GM18907 (cell line): ENCODE data around the gene STK4.
"Not testable (repeated sequence)": the region's sequence is repeated elsewhere in the genome, so short reads cannot be mapped to it uniquely, and the experiment has no call there.

Source experiments
- ATAC-seq: cut with Tn5 transposase; IDR thresholded peaks from one replicate; pipeline ENCODE4 v1.9.1; 2021; ENCODE audit warnings: mild to moderate bottlenecking, moderate library complexity; ENCODE audit not compliant: unreplicated experiment

Gene STK4

GRCh38 chr20:45051204-45052060 lies 85.1 kb downstream of the STK4 start:
- no peak for ATAC-seq

GRCh38 chr20:45052698-45053429 lies 86.6 kb downstream of the STK4 start:
- no peak for ATAC-seq

GRCh38 chr20:45053430-45054351 lies 87.4 kb downstream of the STK4 start:
- no peak for ATAC-seq

GRCh38 chr20:45055056-45055455 lies 88.7 kb downstream of the STK4 start:
- no peak for ATAC-seq

GRCh38 chr20:45056473-45057173 lies 90.3 kb downstream of the STK4 start:
- ATAC-seq = no peak

- no peak for ATAC-seq
Measured at GRCh38 chr20:45058168-45058850, 92.0 kb downstream of the STK4 start.

GRCh38 chr20:45059022-45059728 lies 92.9 kb downstream of the STK4 start:
- ATAC-seq = no peak

- no peak for ATAC-seq
Measured at GRCh38 chr20:45060294-45060693, 94.0 kb downstream of the STK4 start.

- no peak for ATAC-seq
Measured at GRCh38 chr20:45061244-45061643, 94.9 kb downstream of the STK4 start.

GRCh38 chr20:45063107-45063506 lies 96.8 kb downstream of the STK4 start:
- ATAC-seq = not testable (repeated sequence)

GRCh38 chr20:45064812-45065211 lies 98.5 kb downstream of the STK4 start:
- no peak for ATAC-seq

- ATAC-seq = no peak
Measured at GRCh38 chr20:45066372-45066771, 100.1 kb downstream of the STK4 start.

GRCh38 chr20:45067087-45067486 lies 100.8 kb downstream of the STK4 start:
- ATAC-seq = no peak

GRCh38 chr20:45067558-45067957 lies 101.2 kb downstream of the STK4 start:
- no peak for ATAC-seq

GRCh38 chr20:45069261-45069660 lies 102.9 kb downstream of the STK4 start:
- no peak for ATAC-seq

- ATAC-seq = no peak
Measured at GRCh38 chr20:45070932-45071632, 104.8 kb downstream of the STK4 start.

GRCh38 chr20:45072066-45072465 lies 105.8 kb downstream of the STK4 start:
- ATAC-seq = no peak

- ATAC-seq = no peak
Measured at GRCh38 chr20:45073221-45073620, 106.9 kb downstream of the STK4 start.

- no peak for ATAC-seq
Measured at GRCh38 chr20:45077559-45077958, 111.2 kb downstream of the STK4 start.
